HepG2 (cell line): Measurements from ENCODE around the gene TAS1R3. TPM values are rescaled to one million over a fixed set of nuclear protein-coding genes. Genes with fewer than 3 reads are reported as not detected.

Experiments
- FOSL1 ChIP-seq: sonication (generic); formaldehyde crosslinking; IDR thresholded peaks from 2 replicates; pipeline ENCODE4 v1.9.0; 2021; ENCODE audit warnings: missing genetic modification reagents, borderline replicate concordance
- GABPB1 ChIP-seq: IDR thresholded peaks from 2 replicates; pipeline ENCODE4 v1.6.1; 2016; ENCODE audit warnings: mild to moderate bottlenecking, missing genetic modification reagents, moderate library complexity, missing compliant biosample characterization
- HOXA9 ChIP-seq: sonication (generic); formaldehyde crosslinking; IDR thresholded peaks from 2 replicates; pipeline ENCODE4 v1.8.1; 2022; ENCODE audit warnings: missing genetic modification reagents, mild to moderate bottlenecking, moderate library complexity, borderline replicate concordance
- PRDM10 ChIP-seq: sonication (generic); formaldehyde crosslinking; IDR thresholded peaks from 2 replicates; pipeline ENCODE4 v1.4.0; 2020; ENCODE audit warnings: low read depth, missing genetic modification reagents
- THAP9 ChIP-seq: sonication (generic); formaldehyde crosslinking; IDR thresholded peaks from 2 replicates; pipeline ENCODE4; 2020; ENCODE audit warnings: missing genetic modification reagents, mild to moderate bottlenecking, borderline replicate concordance
- TOPORS ChIP-seq: sonication (generic); formaldehyde crosslinking; IDR thresholded peaks from 2 replicates; pipeline ENCODE4 v1.8.0; 2023; ENCODE audit warnings: mild to moderate bottlenecking, missing genetic modification reagents
- U2AF2 ChIP-seq: fragments of 200-400 bp; formaldehyde crosslinking; IDR thresholded peaks from 2 replicates; pipeline ENCODE4 v1.6.1; 2017; ENCODE audit warnings: low read depth, mild to moderate bottlenecking, low read length
- ZBTB43 ChIP-seq: sonication (generic); formaldehyde crosslinking; conservative IDR thresholded peaks from 2 replicates; pipeline ENCODE4 v1.4.0; 2020; ENCODE audit warnings: missing genetic modification reagents
- ZHX2 ChIP-seq, 2 experiments: sonication (generic) in 1 of 2; formaldehyde crosslinking in 1 of 2; IDR thresholded peaks; 2 replicates each; pipeline versions ENCODE4 v1.6.1 to v1.9.0; 2014 to 2022; ENCODE audit warnings: antibody characterized with exemption in 1 of 2, borderline replicate concordance in 1 of 2, inconsistent platforms in 1 of 2, low read depth in 1 of 2, missing genetic modification reagents in 1 of 2
- ZNF572 ChIP-seq: sonication (generic); formaldehyde crosslinking; IDR thresholded peaks from 2 replicates; pipeline ENCODE4 v1.5.1; 2020; ENCODE audit warnings: mild to moderate bottlenecking, missing genetic modification reagents
- ZNF597 ChIP-seq: sonication (generic); formaldehyde crosslinking; IDR thresholded peaks from 2 replicates; pipeline ENCODE4 v1.5.0; 2020; ENCODE audit warnings: missing genetic modification reagents
- polyA plus RNA-seq, 8 experiments: library from polyadenylated mRNA; depleted of rRNA in 3 of 8; stranded (reverse) in 7 of 8; unstranded in 1 of 8; fragments of >200 nt; fragmentation: Illumina TruSeq in 4 of 8; extraction: Trizol in 4 of 8; gene quantifications; 2 replicates each; pipeline versions ENCODE4 v1.2.1 to v1.2.3, GENCODE V29; 2011 to 2016; ENCODE audit warnings: low read depth in 4 of 8, missing spikeins in 1 of 8, mixed read lengths in 1 of 8; ENCODE audit not compliant: insufficient read depth in 1 of 8
- total RNA-seq, 5 experiments: library from RNA; depleted of rRNA; stranded (reverse); fragments of >200 nt; fragmentation: Illumina TruSeq; extraction: Trizol; gene quantifications; 2 replicates each; pipeline ENCODE4 v1.2.3, GENCODE V29; 2016; ENCODE audit warnings: low read depth in 1 of 5

Gene TAS1R3
- total and polyA plus RNA-seq, 2 of the 13 experiments (the other 11 are each of a cell fraction or from before 2014, with no cell fraction given), result 0.13 to 0.15 TPM

GRCh38 chr1:1374929-1375662, 44.0 kb downstream of the TAS1R3 start, which contains the start of gene AURKAIP1 (continued):
- peak; percentile 92 for TF ChIP-seq PRDM10 (CRISPR knock-in tag)
- TF ChIP-seq U2AF2, result no peak
- TF ChIP-seq ZHX2 (IDR thresholded peaks at IDR 0.05; ENCODE audit: low read depth), result peak; percentile 89
- no peak; the same call in none of the 2 replicates for TF ChIP-seq ZHX2 (CRISPR knock-in tag; IDR thresholded peaks at IDR 0.05; ENCODE audit: borderline replicate concordance)
- TF ChIP-seq THAP9 (CRISPR knock-in tag), result peak; percentile 91; the same call in 1 of the 2 replicates
- TF ChIP-seq ZBTB43 (CRISPR knock-in tag), result peak; percentile 64; the same call in 1 of the 2 replicates
- no peak for TF ChIP-seq HOXA9 (CRISPR knock-in tag)
- TF ChIP-seq ZNF597, result no peak
- peak; percentile 88; the same call in 1 of the 2 replicates for TF ChIP-seq ZNF572 (CRISPR knock-in tag)
- TF ChIP-seq FOSL1, result no peak
- TF ChIP-seq TOPORS (CRISPR knock-in tag), result peak; percentile 25
- TF ChIP-seq GABPB1, result peak; percentile 98
